GM21381 (cell line): ENCODE data around the gene KPNA6.
"Not testable (repeated sequence)": the region's sequence is repeated elsewhere in the genome, so short reads cannot be mapped to it uniquely, and the experiment has no call there.

Experiments
- ATAC-seq: cut with Tn5 transposase; IDR thresholded peaks from one replicate; pipeline ENCODE4 v1.9.1; 2021; ENCODE audit warnings: mild to moderate bottlenecking, moderate library complexity; ENCODE audit not compliant: unreplicated experiment

The KPNA6 gene

GRCh38 chr1:32100359-32100758 is 7.5 kb upstream of the KPNA6 start:
- no peak for ATAC-seq

- ATAC-seq: no peak
These were observed 6.8 kb upstream of the KPNA6 start for GRCh38 chr1:32100807-32101708.

GRCh38 chr1:32104127-32104526 is 3.7 kb upstream of the KPNA6 start:
- ATAC-seq: no peak

GRCh38 chr1:32105338-32105737 is 2.5 kb upstream of the KPNA6 start:
- ATAC-seq: no peak

- no peak for ATAC-seq
These were observed 1.1 kb upstream of the KPNA6 start for GRCh38 chr1:32106663-32107275.

GRCh38 chr1:32111040-32111623 is 3.3 kb downstream of the KPNA6 start:
- no peak for ATAC-seq

- no peak for ATAC-seq
These were observed 3.9 kb downstream of the KPNA6 start for GRCh38 chr1:32111789-32112188.

GRCh38 chr1:32112806-32113375 is 5.0 kb downstream of the KPNA6 start:
- no peak for ATAC-seq

GRCh38 chr1:32113436-32113835 is 5.6 kb downstream of the KPNA6 start:
- not testable (repeated sequence) for ATAC-seq

GRCh38 chr1:32114420-32114819 is 6.6 kb downstream of the KPNA6 start:
- ATAC-seq: no peak

- no peak for ATAC-seq
These were observed 7.6 kb downstream of the KPNA6 start for GRCh38 chr1:32115496-32115895.

GRCh38 chr1:32116531-32116930 is 8.7 kb downstream of the KPNA6 start:
- no peak for ATAC-seq

GRCh38 chr1:32122151-32122550 is 14.3 kb downstream of the KPNA6 start:
- no peak for ATAC-seq

GRCh38 chr1:32123361-32123760 is 15.5 kb downstream of the KPNA6 start:
- not testable (repeated sequence) for ATAC-seq

- no peak for ATAC-seq
These were observed 17.5 kb downstream of the KPNA6 start for GRCh38 chr1:32125313-32125712.

- no peak for ATAC-seq
These were observed 18.9 kb downstream of the KPNA6 start for GRCh38 chr1:32126770-32127169.

GRCh38 chr1:32127409-32128198 is 19.7 kb downstream of the KPNA6 start:
- ATAC-seq: no peak

- no peak for ATAC-seq
These were observed 20.6 kb downstream of the KPNA6 start for GRCh38 chr1:32128479-32128878.

GRCh38 chr1:32128964-32129363 is 21.1 kb downstream of the KPNA6 start:
- ATAC-seq: no peak

- not testable (repeated sequence) for ATAC-seq
These were observed 26.1 kb downstream of the KPNA6 start for GRCh38 chr1:32133950-32134280.

- ATAC-seq: no peak
These were observed 29.3 kb downstream of the KPNA6 start for GRCh38 chr1:32137111-32137510.
